Amygdala (tissue), 56 donors: Measurements from ENCODE around the gene SCUBE1.

Experiments
- DNase-seq, 56 donors: peaks; one replicate each; lab custom pipeline; 2025; lab: John Stamatoyannopoulos, UW

SCUBE1 gene

GRCh38 chr22:43207849-43208702 lies 135.1 kb downstream of the SCUBE1 start:
- no peak for DNase-seq

GRCh38 chr22:43207386-43207785 lies 135.8 kb downstream of the SCUBE1 start:
- no peak for DNase-seq

DNA sequence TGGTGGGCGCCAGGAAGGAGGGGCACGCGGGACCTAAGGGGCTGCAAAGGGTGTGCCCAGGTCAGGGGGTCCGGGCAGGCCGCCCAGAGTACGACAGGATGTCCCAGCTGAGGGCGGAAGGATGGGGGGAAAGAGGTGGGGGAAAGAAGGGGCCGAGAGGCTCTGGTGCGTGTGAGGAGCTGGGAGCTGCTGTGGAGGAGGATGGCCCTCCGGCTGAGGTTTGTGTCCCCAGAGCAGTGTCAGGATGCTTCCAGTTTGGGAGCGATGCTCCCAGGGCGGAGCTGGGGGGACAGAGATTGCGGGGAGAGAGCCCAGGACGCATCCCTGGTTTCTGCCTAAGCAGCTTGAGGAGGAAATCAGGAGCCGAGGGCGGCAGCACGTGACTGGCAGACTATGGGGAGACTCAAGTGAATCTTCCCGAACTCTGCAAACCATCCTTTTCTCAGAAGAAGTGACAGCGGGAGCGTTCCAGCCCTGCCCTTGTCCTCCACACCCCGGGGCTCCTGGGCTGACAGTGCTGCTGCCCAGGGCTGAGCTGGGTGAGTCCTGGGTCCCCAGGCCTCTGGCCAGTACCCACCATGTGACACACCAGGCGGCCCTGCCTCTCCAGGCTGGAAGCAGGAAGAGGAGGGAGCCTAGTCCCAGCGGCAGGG lies 136.5 kb downstream of the SCUBE1 start:
- peak in 1 of 56 donors; percentile 10 for DNase-seq

DNA sequence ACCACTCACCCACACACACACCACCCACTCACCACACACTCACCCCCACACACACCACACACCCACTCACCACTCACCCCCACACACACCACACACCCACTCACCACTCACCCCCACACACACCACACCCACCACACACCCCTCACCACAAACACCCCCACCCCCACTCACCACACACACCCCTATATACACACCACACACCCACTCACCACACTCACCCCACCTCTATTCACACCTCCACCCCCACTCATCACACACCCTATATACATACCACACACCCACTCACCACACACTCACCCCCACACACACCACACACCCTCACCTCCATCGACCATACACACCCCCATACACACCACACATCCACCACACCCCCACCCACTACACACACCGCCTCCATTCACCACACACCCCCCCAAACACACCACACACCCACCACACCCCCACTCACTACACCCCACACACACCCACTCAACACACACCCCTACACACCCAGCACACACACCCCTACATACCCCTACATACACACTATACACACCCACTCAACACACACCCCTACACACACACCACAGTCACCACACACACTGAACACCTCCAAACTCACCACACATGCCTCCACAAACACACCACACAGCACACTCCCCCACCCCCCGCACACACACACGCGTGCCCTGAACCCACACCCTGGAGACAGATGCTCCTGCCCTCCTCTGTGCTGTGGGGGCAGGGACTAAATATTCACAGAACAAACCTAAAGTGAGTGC lies 137.2 kb downstream of the SCUBE1 start:
- DNase-seq: no peak

- peak in 1 of 56 donors; percentile 12 for DNase-seq
These were observed 137.9 kb downstream of the SCUBE1 start for GRCh38 chr22:43205261-43205691.

DNA sequence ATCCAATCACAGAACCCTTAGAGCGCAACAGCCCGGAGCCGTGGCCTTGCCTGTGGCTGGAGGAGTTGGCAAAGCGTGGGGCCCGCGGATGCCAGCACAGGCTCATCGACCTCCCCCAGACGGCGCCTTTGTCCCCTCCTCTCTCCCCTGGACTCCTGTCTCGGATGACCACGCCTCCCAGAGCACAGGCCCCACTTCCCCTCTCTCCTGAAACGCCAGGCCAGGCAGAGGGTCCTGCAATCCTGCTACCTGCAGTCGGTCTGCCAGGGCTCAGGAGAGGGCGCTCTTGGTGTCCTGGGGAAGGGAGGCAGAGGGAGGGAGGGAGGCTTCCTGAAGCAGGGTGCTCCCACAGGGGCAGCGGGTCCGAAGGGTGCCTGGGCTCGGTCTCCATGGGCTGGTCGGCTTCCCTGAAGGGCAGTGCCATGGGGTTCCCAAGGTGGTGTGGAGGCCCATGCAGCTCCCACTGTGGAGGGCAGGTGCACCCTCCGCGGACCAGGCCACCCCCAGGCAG lies 139.6 kb downstream of the SCUBE1 start:
- DNase-seq: no peak

DNA sequence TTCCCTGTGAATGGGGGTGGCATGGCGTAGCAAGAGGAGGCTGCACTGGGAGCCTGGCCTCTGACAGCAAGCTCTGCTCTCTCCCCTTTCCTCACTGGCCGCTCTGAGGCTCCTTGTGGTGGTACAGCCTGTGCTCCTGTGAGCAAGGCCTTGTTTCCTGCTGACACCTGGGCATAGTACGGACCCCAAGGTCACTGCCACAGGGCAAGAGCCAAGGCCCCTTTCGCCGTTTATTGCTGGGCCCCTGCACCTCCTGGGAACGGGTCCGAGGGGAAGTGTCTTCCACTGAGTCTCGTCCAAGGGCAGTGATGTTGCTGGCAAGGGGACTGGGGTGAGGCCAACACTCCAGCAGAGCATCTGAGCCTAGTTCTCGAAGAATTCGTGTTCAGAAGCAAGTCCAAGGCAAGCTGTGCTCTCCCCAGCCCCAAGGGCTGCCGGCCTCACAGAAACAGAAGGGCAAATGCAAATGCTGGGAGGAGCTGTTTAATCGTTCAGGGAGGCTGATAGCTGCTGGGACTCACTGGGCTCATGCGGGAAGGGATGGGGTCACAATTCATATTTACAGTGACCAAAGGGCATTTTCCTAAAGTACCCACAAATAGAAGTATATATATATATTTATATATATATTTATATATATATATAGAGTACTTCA lies 140.3 kb downstream of the SCUBE1 start:
- DNase-seq: no peak

DNA sequence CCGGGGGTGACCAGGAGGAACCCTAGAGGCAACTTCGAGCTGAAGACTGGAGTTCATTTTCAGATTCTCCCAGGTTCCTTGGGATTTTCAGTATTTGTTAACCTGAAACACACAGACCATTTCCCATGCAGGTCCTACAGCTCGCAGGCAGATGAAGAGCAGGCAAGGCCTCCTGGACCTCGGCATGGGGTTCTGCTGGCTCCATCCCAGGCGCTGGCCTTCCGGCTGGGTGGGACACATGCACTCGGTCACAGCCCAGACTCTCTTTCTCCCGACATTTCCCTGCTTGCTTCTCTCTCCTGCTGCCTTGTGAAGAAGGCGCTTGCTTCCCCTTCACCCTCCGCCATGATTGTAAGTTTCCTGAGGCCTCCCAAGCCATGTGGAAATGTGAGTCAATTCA lies 140.8 kb downstream of the SCUBE1 start:
- no peak for DNase-seq

DNA sequence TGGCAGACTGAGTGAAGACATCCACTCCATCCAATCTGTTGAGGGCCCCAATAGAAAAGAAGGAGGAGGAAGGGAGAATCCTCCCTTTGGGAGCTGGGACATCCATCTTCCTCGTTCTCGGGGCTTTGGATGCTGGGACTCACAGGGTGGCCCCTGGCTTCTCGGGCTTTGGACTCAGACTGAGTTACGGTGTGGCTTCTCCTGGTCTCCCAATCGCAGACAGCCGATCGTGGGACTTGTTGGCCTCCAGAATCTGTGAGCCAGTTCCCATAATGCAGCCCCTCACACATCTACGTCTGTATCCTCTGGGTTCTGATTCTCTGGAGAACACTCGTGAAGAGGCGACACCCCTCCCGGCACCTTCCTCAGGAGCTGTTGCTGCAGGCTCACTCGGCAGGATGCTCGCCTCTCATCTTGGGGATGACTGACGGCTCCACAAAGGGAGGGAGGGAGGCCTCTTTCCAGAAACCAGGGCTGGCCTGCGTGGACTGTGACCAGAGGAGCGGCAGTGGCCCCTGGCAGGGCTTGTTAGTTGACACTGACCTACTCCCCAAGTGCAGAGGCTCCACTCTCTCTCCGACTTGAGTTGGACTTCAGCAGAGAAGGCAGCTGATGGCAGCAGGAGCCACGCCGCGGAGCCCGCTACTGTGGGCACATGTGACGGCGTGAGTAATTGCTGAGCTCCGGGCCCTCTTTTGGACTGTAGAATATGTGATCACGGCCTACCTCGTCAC lies 141.5 kb downstream of the SCUBE1 start:
- no peak for DNase-seq

DNA sequence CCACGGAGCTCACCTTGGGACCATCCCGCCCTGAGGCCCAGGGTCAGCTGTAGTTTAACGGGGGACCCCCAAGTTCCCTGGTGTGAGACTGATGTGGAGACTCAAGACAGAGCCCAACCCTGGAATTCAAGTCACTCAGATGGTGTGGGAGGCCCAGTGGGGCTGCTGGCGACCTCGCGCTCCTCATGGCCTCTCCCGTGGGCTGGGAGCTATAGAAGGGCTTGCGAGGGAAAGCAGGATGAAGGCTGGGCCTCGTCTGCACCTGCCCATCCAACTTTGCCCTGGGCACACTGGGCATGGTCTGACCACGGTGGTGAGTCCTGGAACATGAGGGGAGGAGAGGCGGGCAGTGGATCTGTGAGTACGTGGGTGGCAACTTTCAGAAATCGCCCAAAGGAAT lies 142.6 kb downstream of the SCUBE1 start:
- no peak for DNase-seq

DNA sequence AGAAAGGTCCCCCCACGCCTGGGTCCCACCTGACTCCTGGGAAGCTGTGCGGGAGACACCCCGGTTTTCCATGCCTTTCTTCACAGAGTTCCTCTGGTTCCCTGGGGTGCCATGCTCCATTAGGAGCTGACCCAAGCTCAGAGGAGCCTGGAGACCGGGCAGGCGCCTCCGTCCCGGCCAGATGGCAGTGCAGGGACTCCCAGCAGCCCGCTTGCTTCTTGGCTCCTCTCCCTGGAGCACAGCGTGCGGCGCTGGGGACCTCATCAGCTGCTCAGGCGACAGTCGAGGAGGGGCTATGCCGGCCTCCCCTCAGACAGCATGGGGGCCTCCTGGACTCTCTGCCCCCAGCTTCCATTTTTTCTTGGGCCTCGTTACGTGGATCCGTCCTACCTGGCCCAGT lies 143.1 kb downstream of the SCUBE1 start:
- no peak for DNase-seq

DNA sequence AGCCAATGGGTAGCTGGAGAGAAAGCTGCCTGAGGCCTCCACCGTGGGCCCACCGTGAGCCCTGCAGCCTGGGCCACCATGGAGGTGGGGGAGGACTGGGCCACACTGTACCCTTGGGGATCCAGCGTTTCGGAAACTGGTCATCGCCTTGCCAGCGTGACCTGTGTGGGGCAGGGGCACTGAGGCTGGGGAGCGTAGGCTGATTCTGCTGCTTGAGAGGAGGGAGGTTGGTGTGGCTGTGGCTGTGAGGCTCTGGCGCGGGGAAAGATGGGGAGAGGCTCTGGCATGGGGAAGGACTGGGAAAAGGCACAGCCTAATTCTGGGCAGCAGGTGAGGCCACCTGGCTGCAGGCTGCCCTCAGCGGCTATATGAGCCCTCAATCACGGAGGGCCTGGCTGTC lies 143.6 kb downstream of the SCUBE1 start:
- DNase-seq: no peak

- no peak for DNase-seq
These were observed 144.2 kb downstream of the SCUBE1 start for GRCh38 chr22:43198936-43199335.

GRCh38 chr22:43198126-43198525 lies 145.0 kb downstream of the SCUBE1 start:
- DNase-seq: no peak

DNA sequence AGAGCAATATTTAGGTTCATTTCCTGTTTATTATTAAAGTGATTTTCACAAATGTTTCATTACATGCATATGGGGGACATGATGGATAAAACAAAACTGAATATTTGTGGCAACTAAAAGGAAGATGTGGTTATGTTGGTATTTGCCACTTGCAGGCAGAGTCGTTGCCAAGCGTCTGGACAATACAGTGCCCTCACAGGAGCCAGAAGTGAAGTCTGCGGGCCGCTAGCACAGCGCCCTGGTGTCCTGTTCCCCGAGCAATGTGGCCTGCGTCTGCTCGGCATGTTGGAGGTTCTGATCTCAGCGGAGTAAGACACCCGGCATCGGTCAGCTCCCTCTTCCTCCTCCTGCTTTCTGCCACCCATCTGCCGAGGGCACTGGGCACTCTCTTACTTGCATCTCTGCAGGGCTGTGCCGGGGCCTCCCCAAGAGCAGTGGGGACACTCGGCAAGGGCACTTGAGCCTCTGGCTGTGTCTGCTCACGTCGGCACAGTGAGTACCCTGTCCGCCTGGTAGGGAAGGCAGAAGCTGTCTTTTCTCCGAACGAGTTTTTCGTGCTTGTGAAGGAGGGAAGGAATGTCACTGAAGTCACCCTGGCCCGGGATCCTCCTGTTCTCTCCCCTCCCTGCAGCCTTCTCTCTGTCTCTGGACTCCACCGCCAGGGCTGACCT lies 145.8 kb downstream of the SCUBE1 start:
- DNase-seq: no peak

- DNase-seq: no peak
These were observed 151.3 kb downstream of the SCUBE1 start for GRCh38 chr22:43191831-43192230.

DNA sequence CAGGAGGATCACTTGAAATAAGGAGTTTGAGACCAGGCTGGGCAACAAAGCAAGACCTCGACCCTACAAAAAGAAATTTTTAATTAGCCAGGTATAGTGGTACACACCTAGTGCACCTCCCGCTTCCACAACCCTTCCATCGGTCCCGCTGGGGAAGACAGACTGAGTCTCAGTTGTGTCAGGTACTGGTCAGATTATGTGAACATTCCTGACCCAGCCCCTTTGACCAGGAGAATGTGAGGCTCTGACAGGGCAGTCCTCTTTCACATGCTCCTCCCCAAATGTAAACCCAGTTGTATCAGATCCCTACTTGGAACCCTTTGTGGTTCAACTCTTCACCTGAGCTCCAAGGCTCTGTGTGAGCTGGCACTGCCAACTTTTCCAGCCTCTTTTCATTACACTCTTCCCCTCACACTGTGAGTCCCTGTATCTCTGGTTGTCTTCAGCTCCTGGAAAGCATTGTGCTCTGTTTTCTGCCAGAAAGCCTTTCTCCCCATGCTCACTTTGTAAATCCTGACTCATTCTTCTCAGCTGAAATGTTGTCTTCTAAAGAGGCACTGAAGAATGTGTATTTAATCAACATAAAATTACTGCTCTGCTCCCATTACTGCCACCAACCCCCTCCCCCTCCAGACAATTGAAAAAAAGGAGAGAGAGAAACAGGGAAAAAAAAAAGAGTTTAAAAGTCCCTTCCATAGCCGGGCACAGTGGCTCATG lies 154.2 kb downstream of the SCUBE1 start:
- no peak for DNase-seq
